Tibial nerve (tissue), 4 donors: Measurements from ENCODE around the gene TATDN2. TPM values are rescaled to one million over a fixed set of nuclear protein-coding genes. Genes with fewer than 3 reads are reported as not detected.

Experiments used
- DNase-seq, 2 donors: peaks; one replicate each; pipeline ENCODE4 v3.0.0-alpha.2; 2019; ENCODE audit warnings: low spot score in 2 of 2
- H3K27ac ChIP-seq, 4 donors: fragments of 200-600 bp; sonication (generic) in 3 of 4; one replicate each; pipeline ENCODE4 v1.5.1; 2017 to 2019; ENCODE audit warnings: mild to moderate bottlenecking in 1 of 4
- H3K27me3 ChIP-seq, 2 donors: fragments of 200-600 bp; sonication (generic) in 1 of 2; one replicate each; pipeline versions ENCODE4 v1.5.1 to v1.6.0; 2017 to 2019
- H3K36me3 ChIP-seq, 3 donors: fragments of 200-600 bp; sonication (generic); one replicate each; pipeline ENCODE4 v1.5.1; 2018 to 2019
- H3K4me1 ChIP-seq, 4 donors: fragments of 200-600 bp; sonication (generic) in 3 of 4; one replicate each; pipeline ENCODE4 v1.5.1; 2017 to 2019
- H3K4me3 ChIP-seq, 4 donors: fragments of 200-600 bp; sonication (generic) in 3 of 4; one replicate each; pipeline ENCODE4 v1.5.1; 2017 to 2019; ENCODE audit warnings: mild to moderate bottlenecking in 1 of 4, moderate library complexity in 1 of 4
- H3K9me3 ChIP-seq, 4 donors: fragments of 200-600 bp; sonication (generic) in 3 of 4; one replicate each; pipeline ENCODE4 v1.5.1; 2017 to 2019
- CTCF ChIP-seq, 5 experiments: fragments of 200-600 bp in 3 of 5; fragments of 450-650 bp in 2 of 5; sonication (generic) in 3 of 5; IDR thresholded peaks; one replicate each; pipeline ENCODE4 v1.5.1; 2016 to 2019; ENCODE audit warnings: antibody characterized with exemption in 5 of 5, mild to moderate bottlenecking in 3 of 5, moderate library complexity in 2 of 5
- EP300 ChIP-seq, 2 donors: sonication (generic); formaldehyde crosslinking; IDR thresholded peaks; one replicate each; pipeline ENCODE4 v1.6.1; 2017; ENCODE audit warnings: antibody characterized with exemption in 2 of 2, mild to moderate bottlenecking in 1 of 2
- POLR2A ChIP-seq, 2 donors: fragments of 450-650 bp; IDR thresholded peaks; one replicate each; pipeline ENCODE4 v1.6.1; 2017; ENCODE audit warnings: antibody characterized with exemption in 2 of 2, mild to moderate bottlenecking in 2 of 2, moderate library complexity in 2 of 2
- WGBS, 2 donors: methylation state at CpG; one replicate each; pipeline ENCODE4 v1.1.5; 2018; 5-methylcytosine and 5-hydroxymethylcytosine counted together
- total RNA-seq, 4 donors: library from RNA; depleted of rRNA; stranded (reverse); fragments of >200 nt; gene quantifications; one replicate each; pipeline ENCODE4 v1.1.0, GENCODE V29; 2016

TATDN2 gene
- total RNA-seq, 4 donors from 2014 or later = 21.2 to 28.9 (median 28.5) TPM

GRCh38 chr3:10251006-10251405 is 2.7 kb downstream of the TATDN2 start:
- H3K27me3 ChIP-seq = no peaks in the 10 kb centered on the region
- H3K9me3 ChIP-seq = peaks cover 0 to 1% (median 0%) of the 10 kb centered on the region in 4 donors
- no peak overlapping the region for H3K4me3 ChIP-seq
- WGBS, 2 donors = 91% methylated on average over 3 of the region's 3 CpGs
- H3K36me3 ChIP-seq = peaks cover 0 to 48% (median 0%) of the 10 kb centered on the region in 3 donors
- no peak for DNase-seq
- no peak for TF ChIP-seq POLR2A (IDR thresholded peaks at IDR 0.05)
- TF ChIP-seq CTCF (IDR thresholded peaks at IDR 0.05) = no peak
- no peak for TF ChIP-seq EP300 (IDR thresholded peaks at IDR 0.05)
- no peak overlapping the region for H3K27ac ChIP-seq
- H3K4me1 ChIP-seq = peaks cover 0 to 41% (median 23%) of the 10 kb centered on the region in 4 donors

- H3K4me1 ChIP-seq = peaks cover 0 to 35% (median 18%) of the 10 kb centered on the region in 4 donors
- TF ChIP-seq EP300 (IDR thresholded peaks at IDR 0.05) = no peak
- no peak for TF ChIP-seq CTCF (IDR thresholded peaks at IDR 0.05)
- peaks cover 0 to 65% (median 0%) of the 10 kb centered on the region in 3 donors for H3K36me3 ChIP-seq
- H3K27ac ChIP-seq = no peak overlapping the region
- DNase-seq = no peak
- no peak overlapping the region for H3K4me3 ChIP-seq
- 89 to 98% methylated on average over 3 of the region's 3 CpGs for WGBS, 2 donors
- H3K9me3 ChIP-seq = no peaks in the 10 kb centered on the region
- H3K27me3 ChIP-seq = no peaks in the 10 kb centered on the region
Measured at GRCh38 chr3:10253731-10254130, 5.5 kb downstream of the TATDN2 start.

- Histone ChIP-seq H3K36me3 (peaks cover 0 to 85% (median 0%) of the 10 kb centered on the region in 3 donors), H3K9me3 (no peaks in the 10 kb centered on the region), H3K4me1 (peaks cover 0 to 18% (median 3%) of the 10 kb centered on the region in 4 donors), H3K27me3 (no peaks in the 10 kb centered on the region), H3K4me3 (no peak overlapping the region), H3K27ac (no peak overlapping the region)
- no peak for DNase-seq
- no peak for TF ChIP-seq EP300 (IDR thresholded peaks at IDR 0.05)
- TF ChIP-seq CTCF (IDR thresholded peaks at IDR 0.05) = no peak
- no peak for TF ChIP-seq POLR2A (IDR thresholded peaks at IDR 0.05)
- WGBS, 2 donors = 91 to 93% methylated on average over 7 of the region's 7 CpGs
Measured at GRCh38 chr3:10255835-10256234, 7.6 kb downstream of the TATDN2 start.

- WGBS, 2 donors = 95 to 97% methylated on average over 7 of the region's 7 CpGs
- TF ChIP-seq POLR2A (IDR thresholded peaks at IDR 0.05) = no peak
- no peak for TF ChIP-seq CTCF (IDR thresholded peaks at IDR 0.05)
- no peak for TF ChIP-seq EP300 (IDR thresholded peaks at IDR 0.05)
- Histone ChIP-seq H3K9me3 (no peaks in the 10 kb centered on the region), H3K4me1 (peaks cover 0 to 12% (median 0%) of the 10 kb centered on the region in 4 donors), H3K36me3 (peaks cover 0 to 82% (median 0%) of the 10 kb centered on the region in 3 donors), H3K27ac (no peak overlapping the region), H3K4me3 (no peak overlapping the region), H3K27me3 (no peaks in the 10 kb centered on the region)
- DNase-seq = no peak
Measured at GRCh38 chr3:10259036-10259435, 10.8 kb downstream of the TATDN2 start.

GRCh38 chr3:10259798-10260197 is 11.5 kb downstream of the TATDN2 start:
- Histone ChIP-seq H3K27ac (no peak overlapping the region), H3K36me3 (peaks cover 0 to 76% (median 0%) of the 10 kb centered on the region in 3 donors), H3K4me1 (peaks cover 0 to 15% (median 0%) of the 10 kb centered on the region in 4 donors), H3K9me3 (no peaks in the 10 kb centered on the region), H3K4me3 (no peak overlapping the region), H3K27me3 (no peaks in the 10 kb centered on the region)
- TF ChIP-seq EP300 (IDR thresholded peaks at IDR 0.05) (no peak), POLR2A (IDR thresholded peaks at IDR 0.05) (no peak), CTCF (IDR thresholded peaks at IDR 0.05) (no peak)
- WGBS, 2 donors = 82 to 90% methylated on average over 4 of the region's 4 CpGs
- no peak for DNase-seq
